Cardiac fibroblast (primary cell): ENCODE data around the gene GCHFR.
A peak's percentile ranks its signal among the peaks of the same experiment; 100 is the strongest.

Experiments
- DNase-seq, 2 donors: peaks; one replicate each; pipeline versions ENCODE4 v3.0.0 to v3.0.0-alpha.2; 2010; ENCODE audit warnings: low read depth in 2 of 2
- H3K4me3 ChIP-seq, 2 donors: replicated peaks in 1 of 2; 1 replicate in 1 of 2; 2 replicates in 1 of 2; pipeline ENCODE4 v1.5.1; 2011; ENCODE audit warnings: low read depth in 2 of 2, low read length in 2 of 2, mild to moderate bottlenecking in 2 of 2, moderate library complexity in 1 of 2
- CTCF ChIP-seq: IDR thresholded peaks from one replicate; pipeline ENCODE4 v1.5.1; 2011; ENCODE audit warnings: low read depth, mild to moderate bottlenecking, low read length, inconsistent platforms

Gene GCHFR

GRCh38 chr15:40793216-40793989 lies 29.5 kb downstream of the GCHFR start:
- H3K4me3 ChIP-seq = no peak overlapping the region
- peak; percentile 94 to 98 for DNase-seq

GRCh38 chr15:40796041-40796440 lies 32.2 kb downstream of the GCHFR start:
- no peak overlapping the region for H3K4me3 ChIP-seq

More at GRCh38 chr15:40793216-40793989, 29.5 kb downstream of the GCHFR start:
- no peak for TF ChIP-seq CTCF

GRCh38 chr15:40796512-40796911 lies 32.6 kb downstream of the GCHFR start:
- no peak for DNase-seq
- TF ChIP-seq CTCF = no peak
- H3K4me3 ChIP-seq = no peak overlapping the region

More at GRCh38 chr15:40796041-40796440, 32.2 kb downstream of the GCHFR start:
- no peak for DNase-seq
- no peak for TF ChIP-seq CTCF

GRCh38 chr15:40799523-40799922 lies 35.7 kb downstream of the GCHFR start:
- DNase-seq = no peak
- no peak overlapping the region for H3K4me3 ChIP-seq
- no peak for TF ChIP-seq CTCF

GRCh38 chr15:40803076-40803475 lies 39.2 kb downstream of the GCHFR start:
- H3K4me3 ChIP-seq = no peak overlapping the region
- no peak for TF ChIP-seq CTCF
- DNase-seq = no peak

- no peak for TF ChIP-seq CTCF
- no peak for DNase-seq
- H3K4me3 ChIP-seq = no peak overlapping the region
These were observed 39.8 kb downstream of the GCHFR start for GRCh38 chr15:40803688-40804087.

GRCh38 chr15:40806672-40807027 lies 42.8 kb downstream of the GCHFR start:
- TF ChIP-seq CTCF = no peak
- no peak for DNase-seq
- peak overlapping the region; percentile 79 to 99 for H3K4me3 ChIP-seq
